K562 (cell line): Measurements from ENCODE around the gene USP49. TPM values are rescaled to one million over a fixed set of nuclear protein-coding genes. Genes with fewer than 3 reads are reported as not detected.

ENCODE experiments used
- BRD4 ChIP-seq: fragments of 200-600 bp; sonication (generic); IDR thresholded peaks from 2 replicates; pipeline ENCODE4 v1.6.1; 2017; ENCODE audit warnings: inconsistent platforms
- CBX1 ChIP-seq: sonication (generic); IDR thresholded peaks from 2 replicates; pipeline ENCODE4 v1.6.1; 2016; ENCODE audit warnings: antibody characterized with exemption, low read depth, mild to moderate bottlenecking
- GMEB1 ChIP-seq: fragments of 250-450 bp; sonication (Bioruptor Pico); IDR thresholded peaks from 2 replicates; pipeline ENCODE4 v1.4.0; 2020; ENCODE audit warnings: mild to moderate bottlenecking
- HDGF ChIP-seq: fragments of 450-650 bp; IDR thresholded peaks from 2 replicates; pipeline ENCODE4 v1.6.1; 2016
- NFRKB ChIP-seq: fragments of 450-650 bp; IDR thresholded peaks from 2 replicates; pipeline ENCODE4 v1.6.1; 2016; ENCODE audit warnings: low read depth
- NR2C1 ChIP-seq, 2 experiments: fragments of 450-650 bp; IDR thresholded peaks; 2 replicates each; pipeline ENCODE4 v1.6.1; 2017; ENCODE audit warnings: mild to moderate bottlenecking in 2 of 2, antibody characterized with exemption in 1 of 2, inconsistent platforms in 1 of 2, missing compliant biosample characterization in 1 of 2, missing genetic modification characterization in 1 of 2
- RBBP5 ChIP-seq: fragments of 200-600 bp; sonication (generic); IDR thresholded peaks from 2 replicates; pipeline ENCODE4 v1.6.1; 2012; ENCODE audit warnings: borderline replicate concordance, mild to moderate bottlenecking, low read length, control low read depth, inconsistent platforms; ENCODE audit not compliant: insufficient read depth, poor library complexity, severe bottlenecking
- ZBTB26 ChIP-seq: fragments of 450-650 bp; formaldehyde crosslinking; IDR thresholded peaks from 2 replicates; pipeline ENCODE4 v1.4.0; 2022; ENCODE audit warnings: missing genetic modification characterization
- ZFP91 ChIP-seq: sonication (generic); formaldehyde crosslinking; IDR thresholded peaks from 2 replicates; pipeline ENCODE4 v1.8.0; 2022; ENCODE audit warnings: mild to moderate bottlenecking, missing genetic modification reagents
- ZNF224 ChIP-seq: sonication (generic); formaldehyde crosslinking; IDR thresholded peaks from 2 replicates; pipeline ENCODE4 v1.8.0; 2022; ENCODE audit warnings: mild to moderate bottlenecking, missing genetic modification reagents
- ZNF57 ChIP-seq: fragments of 450-650 bp; formaldehyde crosslinking; IDR thresholded peaks from 2 replicates; pipeline ENCODE4 v1.4.0; 2020; ENCODE audit warnings: mild to moderate bottlenecking, moderate library complexity
- ZNF764 ChIP-seq: fragments of 250-450 bp; sonication (Bioruptor Pico); IDR thresholded peaks from 2 replicates; pipeline ENCODE4 v1.4.0; 2020; ENCODE audit warnings: low read depth, mild to moderate bottlenecking, moderate library complexity
- ZSCAN29 ChIP-seq: fragments of 450-650 bp; IDR thresholded peaks from 2 replicates; pipeline ENCODE4 v1.6.1; 2017
- polyA plus RNA-seq, 8 experiments: library from polyadenylated mRNA; depleted of rRNA in 4 of 8; stranded (reverse) in 5 of 8; unstranded in 3 of 8; fragments of >200 nt; fragmentation: Nextera tagmentation in 2 of 8; fragmentation: Illumina TruSeq in 1 of 8; extraction: Ambion mirVana in 2 of 8; extraction: Trizol in 1 of 8; gene quantifications; 2 replicates each; pipeline versions ENCODE4 v1.2.1 to v1.2.3, GENCODE V29; 2011 to 2014; ENCODE audit warnings: inconsistent platforms in 1 of 8, missing spikeins in 1 of 8
- total RNA-seq, 7 experiments: library from RNA; depleted of rRNA in 6 of 7; stranded (reverse); fragments of >200 nt in 6 of 7; fragmentation: Illumina TruSeq in 2 of 7; extraction: Trizol in 2 of 7; gene quantifications; 2 replicates each; pipeline versions ENCODE4 v1.2.1 to v1.2.3, GENCODE V29; 2011 to 2021; ENCODE audit warnings: low replicate concordance in 1 of 7
- TF ChIP-seq, protein P1 (sequence below): fragments of 450-650 bp; IDR thresholded peaks from 2 replicates; pipeline ENCODE4 v1.6.1; 2017; ENCODE audit warnings: mild to moderate bottlenecking, moderate library complexity
- TF ChIP-seq, protein P2 (sequence below), 2 experiments: IDR thresholded peaks; 2 replicates each; pipeline ENCODE4 v1.6.1; 2012; ENCODE audit warnings: improper control_type of control experiment in 2 of 2, low read depth in 2 of 2, low read length in 2 of 2, borderline replicate concordance in 1 of 2
- TF ChIP-seq, protein P3 (sequence below): sonication (generic); formaldehyde crosslinking; IDR thresholded peaks from 2 replicates; pipeline ENCODE4 v1.8.0; 2022; ENCODE audit warnings: mild to moderate bottlenecking, missing genetic modification reagents, borderline replicate concordance

USP49 gene
- total and polyA plus RNA-seq, 9 of the 15 experiments (the other 6 are each of a cell fraction or from before 2014, with no cell fraction given), result 1.0 to 9.9 (median 6.5) TPM

GRCh38 chr6:41940759-41941279 is 45.6 kb upstream of the USP49 start (continued):
- TF ChIP-seq, protein P1, sequence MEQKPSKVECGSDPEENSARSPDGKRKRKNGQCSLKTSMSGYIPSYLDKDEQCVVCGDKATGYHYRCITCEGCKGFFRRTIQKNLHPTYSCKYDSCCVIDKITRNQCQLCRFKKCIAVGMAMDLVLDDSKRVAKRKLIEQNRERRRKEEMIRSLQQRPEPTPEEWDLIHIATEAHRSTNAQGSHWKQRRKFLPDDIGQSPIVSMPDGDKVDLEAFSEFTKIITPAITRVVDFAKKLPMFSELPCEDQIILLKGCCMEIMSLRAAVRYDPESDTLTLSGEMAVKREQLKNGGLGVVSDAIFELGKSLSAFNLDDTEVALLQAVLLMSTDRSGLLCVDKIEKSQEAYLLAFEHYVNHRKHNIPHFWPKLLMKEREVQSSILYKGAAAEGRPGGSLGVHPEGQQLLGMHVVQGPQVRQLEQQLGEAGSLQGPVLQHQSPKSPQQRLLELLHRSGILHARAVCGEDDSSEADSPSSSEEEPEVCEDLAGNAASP, result no peak
- TF ChIP-seq BRD4 (peak; percentile 77; the same call in 1 of the 2 replicates), NFRKB (peak; percentile 61; the same call in 1 of the 2 replicates), ZFP91 (peak; percentile 75; the same call in 1 of the 2 replicates), GMEB1 (CRISPR knock-in tag) (no peak), HDGF (no peak), RBBP5 (peak; percentile 82), ZNF764 (CRISPR knock-in tag) (no peak), CBX1 (no peak), NR2C1 (IDR thresholded peaks at IDR 0.05) (no peak), NR2C1 (tag; IDR thresholded peaks at IDR 0.05) (no peak), ZNF224 (CRISPR knock-in tag) (no peak), ZNF57 (CRISPR knock-in tag) (no peak), ZSCAN29 (peak; percentile 25; the same call in 1 of the 2 replicates), ZBTB26 (CRISPR knock-in tag) (0 out of 2 replicates have a peak, but pooled peaks have one; percentile 30)
- TF ChIP-seq, protein P2, sequence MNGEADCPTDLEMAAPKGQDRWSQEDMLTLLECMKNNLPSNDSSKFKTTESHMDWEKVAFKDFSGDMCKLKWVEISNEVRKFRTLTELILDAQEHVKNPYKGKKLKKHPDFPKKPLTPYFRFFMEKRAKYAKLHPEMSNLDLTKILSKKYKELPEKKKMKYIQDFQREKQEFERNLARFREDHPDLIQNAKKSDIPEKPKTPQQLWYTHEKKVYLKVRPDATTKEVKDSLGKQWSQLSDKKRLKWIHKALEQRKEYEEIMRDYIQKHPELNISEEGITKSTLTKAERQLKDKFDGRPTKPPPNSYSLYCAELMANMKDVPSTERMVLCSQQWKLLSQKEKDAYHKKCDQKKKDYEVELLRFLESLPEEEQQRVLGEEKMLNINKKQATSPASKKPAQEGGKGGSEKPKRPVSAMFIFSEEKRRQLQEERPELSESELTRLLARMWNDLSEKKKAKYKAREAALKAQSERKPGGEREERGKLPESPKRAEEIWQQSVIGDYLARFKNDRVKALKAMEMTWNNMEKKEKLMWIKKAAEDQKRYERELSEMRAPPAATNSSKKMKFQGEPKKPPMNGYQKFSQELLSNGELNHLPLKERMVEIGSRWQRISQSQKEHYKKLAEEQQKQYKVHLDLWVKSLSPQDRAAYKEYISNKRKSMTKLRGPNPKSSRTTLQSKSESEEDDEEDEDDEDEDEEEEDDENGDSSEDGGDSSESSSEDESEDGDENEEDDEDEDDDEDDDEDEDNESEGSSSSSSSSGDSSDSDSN (IDR thresholded peaks at IDR 0.05; ENCODE audit: borderline replicate concordance in 1 of 2, low read depth in 2 of 2, low read length in 2 of 2), result peak in 1 of 2 experiments; percentile 25; a peak in 1 of 4 replicates
- TF ChIP-seq, protein P3, sequence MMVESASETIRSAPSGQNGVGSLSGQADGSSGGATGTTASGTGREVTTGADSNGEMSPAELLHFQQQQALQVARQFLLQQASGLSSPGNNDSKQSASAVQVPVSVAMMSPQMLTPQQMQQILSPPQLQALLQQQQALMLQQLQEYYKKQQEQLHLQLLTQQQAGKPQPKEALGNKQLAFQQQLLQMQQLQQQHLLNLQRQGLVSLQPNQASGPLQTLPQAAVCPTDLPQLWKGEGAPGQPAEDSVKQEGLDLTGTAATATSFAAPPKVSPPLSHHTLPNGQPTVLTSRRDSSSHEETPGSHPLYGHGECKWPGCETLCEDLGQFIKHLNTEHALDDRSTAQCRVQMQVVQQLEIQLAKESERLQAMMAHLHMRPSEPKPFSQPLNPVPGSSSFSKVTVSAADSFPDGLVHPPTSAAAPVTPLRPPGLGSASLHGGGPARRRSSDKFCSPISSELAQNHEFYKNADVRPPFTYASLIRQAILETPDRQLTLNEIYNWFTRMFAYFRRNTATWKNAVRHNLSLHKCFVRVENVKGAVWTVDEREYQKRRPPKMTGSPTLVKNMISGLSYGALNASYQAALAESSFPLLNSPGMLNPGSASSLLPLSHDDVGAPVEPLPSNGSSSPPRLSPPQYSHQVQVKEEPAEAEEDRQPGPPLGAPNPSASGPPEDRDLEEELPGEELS (CRISPR knock-in tag), result 0 out of 2 replicates have a peak, but pooled peaks have one; percentile 1
